H1 (cell line): ENCODE results near the gene DLG4. TPM values are rescaled to one million over a fixed set of nuclear protein-coding genes. Genes with fewer than 3 reads are reported as not detected.

ENCODE experiments used
- CTCF ChIA-PET: fragments of 300-600 bp; sonication (Branson Sonifier 250); formaldehyde crosslinking; loops from one replicate; lab custom pipeline; 2021; ENCODE audit not compliant: partially characterized antibody; lab: Charles Lee
- POLR2A ChIA-PET: fragments of 300-600 bp; sonication (Branson Sonifier 250); formaldehyde crosslinking; loops from one replicate; lab custom pipeline; 2021; ENCODE audit warnings: inconsistent platforms; ENCODE audit not compliant: partially characterized antibody; lab: Charles Lee
- DNase-seq, 2 experiments: peaks; one replicate each; pipeline versions ENCODE4 v3.0.0 to v3.0.0-alpha.2; 2010 to 2022; ENCODE audit warnings: low spot score in 2 of 2, low read depth in 1 of 2, mixed read lengths in 1 of 2
- FAIRE-seq: peaks from 2 replicates; lab custom pipeline; 2011; peaks lifted over from hg19 to GRCh38; lab: Jason Lieb, UNC
- H2AFZ ChIP-seq: 2 replicates; pipeline ENCODE4 v1.8.1; 2012; ENCODE audit warnings: low read length, inconsistent platforms
- H2AK5ac ChIP-seq: 2 replicates; pipeline ENCODE4 v1.6.1; 2013; ENCODE audit warnings: low read depth, low read length
- H2BK120ac ChIP-seq: replicated peaks from 2 replicates; pipeline ENCODE3; 2013; ENCODE audit warnings: low read depth, low read length, inconsistent platforms
- H2BK12ac ChIP-seq: 2 replicates; pipeline ENCODE4 v1.6.1; 2013; ENCODE audit warnings: low read depth, low read length
- H2BK15ac ChIP-seq: 2 replicates; pipeline ENCODE4 v1.6.1; 2013; ENCODE audit warnings: low read length
- H2BK20ac ChIP-seq: 2 replicates; pipeline ENCODE4 v1.6.1; 2013; ENCODE audit warnings: low read length
- H2BK5ac ChIP-seq: 2 replicates; pipeline ENCODE4 v1.6.1; 2013; ENCODE audit warnings: low read depth, low read length
- H3K14ac ChIP-seq: 2 replicates; pipeline ENCODE4 v1.6.1; 2013; ENCODE audit warnings: inconsistent platforms; ENCODE audit not compliant: insufficient read length
- H3K18ac ChIP-seq: 2 replicates; pipeline ENCODE4 v1.6.1; 2013; ENCODE audit warnings: low read length; ENCODE audit errors: extremely low read depth
- H3K23ac ChIP-seq: 2 replicates; pipeline ENCODE4 v1.6.1; 2013; ENCODE audit warnings: inconsistent platforms; ENCODE audit not compliant: insufficient read length
- H3K23me2 ChIP-seq: 2 replicates; pipeline ENCODE4 v1.6.1; 2013; ENCODE audit warnings: low read depth, low read length
- H3K27ac ChIP-seq: 2 replicates; pipeline ENCODE4 v1.6.1; 2011; ENCODE audit warnings: low read depth, low read length, inconsistent platforms
- H3K27me3 ChIP-seq, 4 experiments: replicated peaks in 1 of 4; 1 replicate in 1 of 4; 2 replicates in 3 of 4; pipeline versions ENCODE4 v1.6.1 to v1.8.1; 2011 to 2013; ENCODE audit warnings: low read length in 3 of 4, mild to moderate bottlenecking in 3 of 4, inconsistent platforms in 2 of 4, mixed read lengths in 2 of 4, moderate library complexity in 1 of 4; ENCODE audit not compliant: control insufficient read depth in 3 of 4, insufficient read depth in 3 of 4; ENCODE audit errors: extremely low read depth in 1 of 4
- H3K36me3 ChIP-seq, 4 experiments: 2 replicates each; pipeline versions ENCODE4 v1.6.1 to v1.8.1; 2011 to 2013; ENCODE audit warnings: mild to moderate bottlenecking in 4 of 4, low read length in 3 of 4, moderate library complexity in 2 of 4, control low read depth in 1 of 4, inconsistent platforms in 1 of 4; ENCODE audit not compliant: insufficient read depth in 4 of 4, control insufficient read depth in 2 of 4
- H3K4ac ChIP-seq: replicated peaks from 2 replicates; pipeline ENCODE3; 2013; ENCODE audit warnings: low read length, low read depth, mixed read lengths, inconsistent platforms; ENCODE audit not compliant: insufficient read length
- H3K4me1 ChIP-seq, 4 experiments: replicated peaks in 1 of 4; 1 replicate in 1 of 4; 2 replicates in 3 of 4; pipeline versions ENCODE4 v1.6.1 to v1.8.1; 2011 to 2013; ENCODE audit warnings: low read length in 3 of 4, inconsistent platforms in 2 of 4, mixed read lengths in 1 of 4; ENCODE audit not compliant: insufficient read depth in 4 of 4, control insufficient read depth in 3 of 4
- H3K4me2 ChIP-seq, 2 experiments: 2 replicates each; pipeline versions ENCODE4 v1.6.1 to v1.8.1; 2011 to 2013; ENCODE audit warnings: low read depth in 2 of 2, low read length in 2 of 2, control low read depth in 1 of 2, inconsistent platforms in 1 of 2, mild to moderate bottlenecking in 1 of 2; ENCODE audit not compliant: insufficient read depth in 1 of 2
- H3K4me3 ChIP-seq, 4 experiments: fragments of 200-600, 300-600 bp in 1 of 4; sonication (generic), shearing (Covaris generic), sonication (Bioruptor Twin) in 1 of 4; 2 replicates each; pipeline versions ENCODE4 v1.5.1 to v1.8.1; 2011 to 2016; ENCODE audit warnings: low read length in 4 of 4, low read depth in 3 of 4, control low read depth in 2 of 4, inconsistent platforms in 2 of 4, mild to moderate bottlenecking in 2 of 4, mixed read lengths in 1 of 4, moderate library complexity in 1 of 4; ENCODE audit not compliant: insufficient read depth in 2 of 4; ENCODE audit errors: extremely low read depth in 1 of 4
- H3K56ac ChIP-seq: replicated peaks from 2 replicates; pipeline ENCODE3; 2013; ENCODE audit warnings: low read depth, mild to moderate bottlenecking, mixed read lengths, low read length, inconsistent platforms; ENCODE audit not compliant: insufficient read length
- H3K79me1 ChIP-seq: 2 replicates; pipeline ENCODE4 v1.6.1; 2013; ENCODE audit warnings: low read depth, low read length, control low read depth
- H3K79me2 ChIP-seq, 2 experiments: 2 replicates each; pipeline versions ENCODE4 v1.6.1 to v1.8.1; 2012 to 2013; ENCODE audit warnings: low read length in 2 of 2, mild to moderate bottlenecking in 2 of 2, inconsistent platforms in 1 of 2; ENCODE audit not compliant: insufficient read depth in 2 of 2, control insufficient read depth in 1 of 2
- H3K9ac ChIP-seq, 4 experiments: replicated peaks in 1 of 4; 1 replicate in 1 of 4; 2 replicates in 3 of 4; pipeline versions ENCODE4 v1.6.1 to v1.8.1; 2011 to 2013; ENCODE audit warnings: low read depth in 3 of 4, low read length in 3 of 4, control low read depth in 2 of 4, mild to moderate bottlenecking in 2 of 4, moderate library complexity in 2 of 4, inconsistent platforms in 1 of 4; ENCODE audit errors: extremely low read depth in 1 of 4
- H3K9me3 ChIP-seq, 2 experiments: 2 replicates each; pipeline versions ENCODE4 v1.6.1 to v1.8.1; 2012 to 2013; ENCODE audit warnings: mild to moderate bottlenecking in 2 of 2, moderate library complexity in 2 of 2, control low read depth in 1 of 2, inconsistent platforms in 1 of 2, low read depth in 1 of 2, low read length in 1 of 2, mixed read lengths in 1 of 2; ENCODE audit not compliant: insufficient read depth in 2 of 2
- H4K20me1 ChIP-seq, 2 experiments: replicated peaks in 1 of 2; 2 replicates each; pipeline versions ENCODE3 to v1.8.1; 2011 to 2013; ENCODE audit warnings: inconsistent platforms in 2 of 2, low read length in 2 of 2, mild to moderate bottlenecking in 1 of 2; ENCODE audit not compliant: insufficient read depth in 2 of 2, control insufficient read depth in 1 of 2
- H4K5ac ChIP-seq: 2 replicates; pipeline ENCODE4 v1.6.1; 2013; ENCODE audit warnings: low read length, low read depth, mixed read lengths, inconsistent platforms; ENCODE audit not compliant: insufficient read length
- H4K8ac ChIP-seq: 2 replicates; pipeline ENCODE4 v1.8.0; 2013; ENCODE audit warnings: mild to moderate bottlenecking, moderate library complexity, low read length, inconsistent platforms; ENCODE audit not compliant: insufficient read depth; ENCODE audit errors: extremely low read depth
- H4K91ac ChIP-seq: replicated peaks from 2 replicates; pipeline ENCODE3; 2013; ENCODE audit warnings: low read length, mixed read lengths, inconsistent platforms; ENCODE audit not compliant: insufficient read length
- EZH2 ChIP-seq: fragments of 200-600 bp; sonication (generic); IDR thresholded peaks from 2 replicates; pipeline ENCODE4 v1.7.1; 2012; ENCODE audit warnings: low read depth, mild to moderate bottlenecking, moderate library complexity, low read length, inconsistent platforms; ENCODE audit not compliant: severe bottlenecking
- POLR2A ChIP-seq, 2 experiments: IDR thresholded peaks; 1 replicate in 1 of 2; 2 replicates in 1 of 2; pipeline ENCODE4 v1.6.1; 2011; ENCODE audit warnings: low read depth in 2 of 2, low read length in 2 of 2, mild to moderate bottlenecking in 2 of 2; ENCODE audit errors: control extremely low read depth in 1 of 2
- POLR2AphosphoS5 ChIP-seq: IDR thresholded peaks from 2 replicates; pipeline ENCODE4 v1.6.1; 2011; ENCODE audit warnings: low read depth, low read length
- WGBS, 2 experiments: shearing (Covaris generic) in 1 of 2; methylation state at CpG; one replicate each; pipeline versions ENCODE4 v1.1.6 to v1.1.7; 2013 to 2015; ENCODE audit warnings: low lambda C conversion rate in 2 of 2, mixed read lengths in 2 of 2, inconsistent platforms in 1 of 2, low coverage in 1 of 2, missing lambda C conversion rate in 1 of 2; ENCODE audit not compliant: insufficient replicate concordance in 2 of 2, insufficient coverage in 1 of 2, insufficient read length in 1 of 2; ENCODE audit errors: extremely low coverage in 1 of 2, missing lambda C conversion rate in 1 of 2; 5-methylcytosine and 5-hydroxymethylcytosine counted together
- polyA plus RNA-seq, 7 experiments: library from polyadenylated mRNA; depleted of rRNA in 3 of 7; stranded (reverse) in 5 of 7; unstranded in 2 of 7; fragments of >200 nt in 5 of 7; fragments of 200-250 nt in 2 of 7; gene quantifications; 1 replicate in 5 of 7; 2 replicates in 1 of 7; 4 replicates in 1 of 7; pipeline versions ENCODE4 v1.2.1 to v1.2.3, GENCODE V29; 2011 to 2013; ENCODE audit warnings: missing spikeins in 2 of 7, mixed read lengths in 2 of 7
- total RNA-seq: library from RNA; stranded (reverse); fragmentation: NEBNext Ultra II Directional; extraction: Animal tissue kit (Norgen Biotek cat#: 25700); gene quantifications from 2 replicates; pipeline ENCODE4 v1.2.1, GENCODE V29; 2021

DLG4 gene
- total and polyA plus RNA-seq, 2 of the 8 experiments (the other 6 are each of a cell fraction or from before 2014, with no cell fraction given) = 18.9 to 45.9 TPM

GRCh38 chr17:7222093-7222971 lies 2.7 kb upstream of the DLG4 start:
- no peak overlapping the region for H4K8ac ChIP-seq
- H2BK12ac ChIP-seq = no peak overlapping the region
- H3K79me1 ChIP-seq = no peaks in the 10 kb centered on the region
- no peak overlapping the region for H3K23ac ChIP-seq
- H3K9ac ChIP-seq = no peak overlapping the region
- H3K56ac ChIP-seq = no peak overlapping the region
- ChIA-PET CTCF (interaction anchor here (0.9 to 4.3 kb wide), 9 partner anchors 9 to 75 kb away, joined by 3 to 46 read pairs (median 10); partner anchors contain the start of genes DVL2, GABARAP and PHF23), POLR2A (interaction anchor here (0.7 to 10.7 kb wide), 10 partner anchors 9 to 91 kb away, joined by 3 to 386 read pairs (median 16); partner anchors contain the start of genes CLDN7, CTDNEP1, DVL2 and ELP5)
- 0 out of 2 replicates have a peak overlapping the region, but pooled peaks have one; percentile 40 for H3K27ac ChIP-seq
- no peak overlapping the region for H2BK5ac ChIP-seq
- H4K20me1 ChIP-seq = peaks cover 14 to 33% of the 10 kb centered on the region in 2 experiments
- no peak overlapping the region for H2AFZ ChIP-seq
- no peak overlapping the region for H3K14ac ChIP-seq
- peaks cover 18 to 52% (median 41%) of the 10 kb centered on the region in 4 experiments for H3K36me3 ChIP-seq
- H3K79me2 ChIP-seq = no peaks in the 10 kb centered on the region
- H3K18ac ChIP-seq = no peak overlapping the region
- H3K9me3 ChIP-seq = no peaks in the 10 kb centered on the region
- no peak overlapping the region for H2AK5ac ChIP-seq
- H3K4me2 ChIP-seq = no peak overlapping the region
- no peaks in the 10 kb centered on the region for H3K27me3 ChIP-seq
- WGBS, 2 experiments = 92% methylated on average over 15 of the region's 15 CpGs; no CpG with 5 or more reads in 1 of the 2 experiments
- no peak overlapping the region for H4K5ac ChIP-seq
- H2BK20ac ChIP-seq = no peak overlapping the region
- H3K4ac ChIP-seq = no peak overlapping the region
- FAIRE-seq (no peak), DNase-seq (no peak)
- no peak overlapping the region for H2BK15ac ChIP-seq
- H3K23me2 ChIP-seq = peaks cover 5% of the 10 kb centered on the region; the same call in 1 of the 2 replicates
- no peak overlapping the region for H2BK120ac ChIP-seq
- H3K4me3 ChIP-seq = no peak overlapping the region
- TF ChIP-seq POLR2AphosphoS5 (peak; percentile 40), EZH2 (no peak), POLR2A (IDR thresholded peaks at IDR 0.05; ENCODE audit: control extremely low read depth in 1 of 2, low read depth in 2 of 2, low read length in 2 of 2) (peak in 1 of 2 experiments; percentile 13; a peak in 1 of 3 replicates)
- peaks cover 6 to 19% (median 12%) of the 10 kb centered on the region in 4 experiments; a peak in 6 of 7 replicates for H3K4me1 ChIP-seq
- H4K91ac ChIP-seq = no peak overlapping the region
